HG03103 (cell line): Measurements from ENCODE around the gene RNH1.

Source experiments
- ATAC-seq: cut with Tn5 transposase; IDR thresholded peaks from one replicate; pipeline ENCODE4 v1.9.1; 2021; ENCODE audit warnings: low read depth; ENCODE audit not compliant: unreplicated experiment

The RNH1 gene

DNA sequence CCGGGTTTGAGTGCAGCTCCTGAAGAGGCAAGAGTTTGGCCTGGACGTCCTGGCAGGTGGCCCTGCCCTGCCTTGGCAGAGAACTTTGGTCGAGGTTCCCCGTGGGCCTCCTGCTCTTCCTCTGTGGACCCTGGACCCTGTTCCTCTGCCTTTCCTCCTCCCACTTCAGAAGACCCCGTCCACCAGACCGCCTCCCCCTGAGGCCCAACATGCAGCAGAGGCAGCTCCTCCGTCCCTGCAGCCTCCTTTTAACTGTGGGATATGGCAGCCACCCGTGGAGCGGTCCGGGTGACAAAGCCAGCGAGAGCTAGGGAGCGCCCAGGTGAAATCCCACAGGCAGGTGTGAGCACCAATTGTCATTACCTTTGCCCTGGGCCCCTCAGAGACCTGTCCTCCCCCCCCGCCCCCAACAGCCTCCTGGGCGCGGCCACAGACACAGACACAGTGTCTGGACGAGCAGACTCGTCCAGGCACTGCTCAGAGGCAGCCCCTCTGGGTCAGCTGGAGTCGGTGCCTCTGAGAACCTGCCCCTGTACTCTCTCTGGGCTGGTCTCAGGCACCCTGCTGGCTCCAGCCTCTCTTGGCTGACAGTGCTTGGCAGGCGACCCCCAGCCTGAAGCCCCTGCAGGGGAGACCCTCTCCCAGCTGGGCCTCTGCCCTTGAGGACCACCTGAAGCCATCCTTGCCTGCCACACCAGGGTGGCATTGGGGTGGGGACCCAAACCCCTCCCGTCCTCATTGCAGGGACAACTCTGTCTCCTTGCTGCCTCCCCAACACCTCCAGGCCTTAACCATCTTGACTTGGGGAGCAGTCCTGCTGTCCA is 61.1 kb downstream of the RNH1 start:
- ATAC-seq: no peak
